ENCODE data around the gene WRAP73.

The WRAP73 gene, protein sequence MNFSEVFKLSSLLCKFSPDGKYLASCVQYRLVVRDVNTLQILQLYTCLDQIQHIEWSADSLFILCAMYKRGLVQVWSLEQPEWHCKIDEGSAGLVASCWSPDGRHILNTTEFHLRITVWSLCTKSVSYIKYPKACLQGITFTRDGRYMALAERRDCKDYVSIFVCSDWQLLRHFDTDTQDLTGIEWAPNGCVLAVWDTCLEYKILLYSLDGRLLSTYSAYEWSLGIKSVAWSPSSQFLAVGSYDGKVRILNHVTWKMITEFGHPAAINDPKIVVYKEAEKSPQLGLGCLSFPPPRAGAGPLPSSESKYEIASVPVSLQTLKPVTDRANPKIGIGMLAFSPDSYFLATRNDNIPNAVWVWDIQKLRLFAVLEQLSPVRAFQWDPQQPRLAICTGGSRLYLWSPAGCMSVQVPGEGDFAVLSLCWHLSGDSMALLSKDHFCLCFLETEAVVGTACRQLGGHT

DNA sequence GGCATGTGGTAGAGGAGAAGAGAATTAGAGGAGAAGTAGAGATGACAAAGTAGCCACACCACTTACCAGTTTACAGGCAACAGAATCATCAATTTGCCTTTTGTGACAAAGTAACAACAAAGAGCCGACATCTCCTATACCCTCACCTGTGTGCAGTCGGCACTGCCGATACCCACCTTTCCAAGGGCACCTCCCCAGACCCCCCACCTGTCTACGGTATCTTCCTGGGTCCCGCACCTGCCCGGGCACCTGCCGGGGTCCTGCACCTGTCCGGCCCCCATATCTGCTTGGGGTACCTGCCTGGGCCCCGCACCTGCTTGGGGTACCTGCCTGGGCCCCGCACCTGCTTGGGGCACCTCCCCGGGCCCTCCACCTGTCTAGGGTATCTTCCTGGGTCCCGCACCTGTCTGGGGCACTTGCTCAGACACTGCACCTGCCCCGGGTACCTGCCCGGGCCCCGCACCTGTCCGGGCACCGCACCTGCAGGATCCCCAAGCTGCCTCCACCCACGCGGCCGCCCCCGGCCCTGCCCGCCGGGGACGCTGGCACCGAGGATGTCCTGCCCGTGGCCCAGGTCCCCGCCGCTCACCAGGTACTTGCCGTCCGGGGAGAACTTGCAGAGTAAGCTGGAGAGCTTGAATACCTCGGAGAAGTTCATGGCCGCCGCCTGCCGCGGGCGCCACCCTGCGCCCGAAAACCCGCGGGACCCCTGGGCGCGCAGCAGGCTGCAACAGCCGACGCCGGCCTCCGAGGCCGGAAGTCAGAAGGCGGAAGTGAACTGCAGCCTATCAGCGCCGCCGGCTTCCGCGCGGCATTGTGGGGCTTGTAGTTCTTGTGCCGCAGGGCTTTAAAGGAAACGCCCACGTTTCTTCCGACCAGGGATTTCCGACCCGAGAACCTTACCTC, at the start of gene WRAP73:
Gene WRAP73, minus strand, starts transcription at position 762 of the 906 bp plus-strand sequence. Its CDS starts 104 bp downstream, at position 658.
- peak; percentile 89 for DNase-seq
- in situ Hi-C loops (cut with HindIII; ENCODE audit: low pct_ligation_motif_present, low pct_unique_long_range_greater_than_20kb, low sequenced_read_pairs) = loop anchor here (25.0 kb wide), 1 partner anchor 112 kb away; no protein-coding TSS in a partner anchor

DNA sequence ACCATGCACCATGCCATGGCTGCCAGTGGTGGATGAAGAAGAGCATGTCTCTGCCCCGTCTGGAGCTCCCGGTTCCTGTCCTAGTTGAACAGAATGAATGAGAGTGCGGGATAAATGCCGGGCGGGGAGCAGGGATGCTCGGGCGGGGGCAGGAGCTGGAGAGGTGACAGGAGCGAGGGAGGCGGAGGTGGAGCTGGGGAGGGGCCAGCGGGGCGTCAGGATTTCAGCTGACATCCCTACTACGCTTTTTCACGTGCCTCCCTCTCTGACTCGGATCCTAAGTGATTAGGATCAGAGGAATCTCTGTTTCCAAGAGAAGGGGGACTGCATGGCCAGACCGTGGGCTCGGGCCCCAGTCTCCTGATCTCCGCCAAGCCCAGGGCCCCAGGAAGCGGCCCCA, 49.7 kb upstream of the WRAP73 start:
- no peak for DNase-seq
- in situ Hi-C loops (cut with HindIII; ENCODE audit: low pct_ligation_motif_present, low pct_unique_long_range_greater_than_20kb, low sequenced_read_pairs) = no loop called here

DNA sequence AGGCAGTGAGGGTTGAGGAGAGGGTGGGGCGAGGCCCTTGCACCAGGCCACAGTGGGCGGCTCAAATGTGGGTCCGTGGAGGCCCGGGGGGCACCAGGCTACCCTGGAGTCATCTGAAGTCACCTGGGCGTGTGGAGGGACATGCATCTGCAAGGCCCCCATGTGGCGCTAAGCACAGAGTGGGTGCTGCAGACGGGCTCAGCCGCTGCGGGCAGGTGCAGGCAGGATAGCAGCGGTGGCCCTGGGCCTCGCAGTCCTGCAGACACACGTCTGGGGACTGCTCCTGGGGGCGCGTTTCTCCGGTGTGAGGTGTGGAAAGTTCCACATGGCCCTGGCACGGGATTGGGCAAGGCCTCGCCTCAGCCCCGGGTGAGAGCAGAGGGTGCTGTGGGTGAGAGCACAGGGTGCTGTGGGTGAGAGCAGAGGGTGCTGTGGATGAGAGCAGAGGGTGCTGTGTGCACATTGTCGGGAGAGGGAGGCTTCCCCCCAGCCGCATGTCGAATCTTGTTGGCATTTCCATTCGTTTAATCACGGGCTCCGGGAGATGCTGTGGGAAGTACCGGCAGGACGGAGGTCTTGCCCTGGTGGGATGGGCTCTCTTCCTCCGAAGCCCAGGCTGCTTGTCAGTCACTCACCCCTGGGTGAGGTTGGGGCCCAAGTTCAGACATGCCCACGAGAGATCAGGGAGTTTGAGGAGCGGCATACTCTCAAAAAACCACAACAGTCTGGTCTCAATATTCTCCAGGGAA, 48.9 kb upstream of the WRAP73 start:
- no peak for DNase-seq

DNA sequence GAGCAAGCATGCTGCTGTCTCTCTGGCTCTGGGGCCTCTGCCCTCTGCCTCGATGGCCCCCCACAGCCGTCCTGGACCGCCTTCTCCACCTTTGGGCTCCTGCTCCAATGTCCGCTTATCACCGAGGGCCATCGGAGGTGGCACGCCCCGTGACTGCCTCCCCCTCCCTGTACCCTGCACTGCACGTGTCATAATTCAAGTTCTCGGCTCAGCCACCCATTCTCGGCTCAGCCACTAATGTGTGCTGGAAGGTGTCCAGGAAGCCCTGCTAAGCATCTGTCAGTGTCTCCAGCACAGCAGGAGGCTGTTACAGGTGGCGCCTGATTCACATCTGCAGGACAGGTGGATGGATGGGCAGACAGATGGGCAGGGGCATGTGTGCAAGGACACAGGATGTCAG, 47.9 kb upstream of the WRAP73 start:
- in situ Hi-C loops (cut with HindIII; ENCODE audit: low pct_ligation_motif_present, low pct_unique_long_range_greater_than_20kb, low sequenced_read_pairs) = no loop called here
- DNase-seq = no peak

More for the DNA sequence above, 48.9 kb upstream of the WRAP73 start:
- in situ Hi-C loops (cut with HindIII; ENCODE audit: low pct_ligation_motif_present, low pct_unique_long_range_greater_than_20kb, low sequenced_read_pairs) = no loop called here

DNA sequence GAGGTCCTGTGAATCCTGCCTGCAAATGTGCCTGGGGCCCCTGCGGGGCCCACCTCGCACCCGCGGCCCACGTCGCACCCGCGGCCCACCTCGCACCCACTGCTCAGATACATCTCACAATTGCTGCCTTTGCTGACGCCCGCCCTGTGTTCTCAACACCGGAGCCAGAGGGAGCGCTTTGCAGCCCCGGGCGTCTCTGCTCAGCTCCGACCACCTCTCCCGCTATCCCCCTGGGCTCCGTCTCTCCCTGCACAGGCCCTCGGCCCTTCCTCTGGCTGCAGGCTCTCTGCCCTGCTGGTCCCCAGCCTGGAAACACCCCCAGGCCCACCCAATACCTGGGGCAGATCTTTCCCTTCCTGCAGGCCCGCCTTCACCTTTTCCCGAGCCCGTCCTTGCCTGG, 47.2 kb upstream of the WRAP73 start:
- no peak for DNase-seq
- in situ Hi-C loops (cut with HindIII; ENCODE audit: low pct_ligation_motif_present, low pct_unique_long_range_greater_than_20kb, low sequenced_read_pairs) = no loop called here

DNA sequence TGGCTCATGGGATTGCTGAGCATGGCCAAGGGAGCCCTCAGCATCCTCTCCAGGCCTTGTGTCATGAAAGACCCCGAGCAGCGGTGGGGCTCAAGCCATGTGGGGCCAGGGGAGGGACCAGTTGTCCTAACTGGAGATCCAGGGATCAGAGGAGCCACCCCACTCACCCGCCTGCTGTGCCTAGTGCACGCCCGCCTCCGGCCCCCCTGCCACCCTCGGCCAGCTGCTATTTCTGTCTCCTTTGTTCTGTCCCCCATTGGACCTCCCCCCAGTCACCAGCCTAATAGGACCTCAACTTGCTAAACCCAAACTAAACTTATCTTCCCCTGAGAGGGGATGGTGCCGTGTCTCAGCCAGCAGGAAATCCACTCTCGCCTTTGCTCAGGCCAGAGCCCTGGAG, 46.8 kb upstream of the WRAP73 start:
- in situ Hi-C loops (cut with HindIII; ENCODE audit: low pct_ligation_motif_present, low pct_unique_long_range_greater_than_20kb, low sequenced_read_pairs) = no loop called here
- no peak for DNase-seq

DNA sequence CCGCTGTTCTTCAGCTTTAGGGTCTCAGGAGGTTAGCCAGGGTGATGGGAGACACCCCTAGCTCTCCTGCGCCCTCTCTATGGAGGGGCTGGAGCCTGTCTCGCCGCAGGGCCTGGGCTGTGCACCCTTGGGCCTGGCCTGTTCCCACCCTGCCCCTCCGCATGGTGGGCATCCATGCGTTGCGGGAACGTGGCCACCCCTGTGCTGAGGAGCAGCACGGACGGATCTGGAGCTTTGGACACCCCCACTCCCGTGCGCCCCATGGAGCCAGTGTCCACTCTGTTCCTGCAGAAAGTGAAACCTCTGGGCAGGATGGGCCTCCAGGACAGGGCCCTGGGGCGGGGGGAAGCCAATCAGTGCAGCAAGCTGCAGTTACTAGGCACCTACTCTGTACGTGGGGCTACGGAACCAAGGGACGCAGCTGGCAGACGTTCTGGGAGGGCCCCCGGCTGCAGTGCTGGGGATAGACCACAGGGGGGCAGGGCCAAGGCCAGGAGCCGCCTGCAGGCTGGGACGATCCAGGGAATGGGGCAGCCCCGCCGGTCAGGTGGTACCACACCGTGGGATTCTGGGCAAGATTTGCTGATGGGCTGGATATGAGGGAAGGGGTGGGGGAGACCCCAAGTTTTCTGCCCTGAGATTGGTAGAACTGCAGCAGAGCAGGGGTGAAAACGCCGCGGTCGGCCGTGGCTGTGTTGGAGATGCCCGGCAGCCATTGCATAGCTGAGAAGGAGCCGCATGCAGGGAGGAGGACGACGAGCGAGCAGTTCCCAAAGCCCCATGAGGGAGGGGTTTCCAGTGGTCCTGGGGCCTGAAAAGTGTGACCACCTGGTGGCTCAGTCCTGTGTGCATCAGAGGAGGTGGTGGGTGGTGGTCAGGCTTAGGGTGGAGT, 45.7 kb upstream of the WRAP73 start:
- in situ Hi-C loops (cut with HindIII; ENCODE audit: low pct_ligation_motif_present, low pct_unique_long_range_greater_than_20kb, low sequenced_read_pairs) = no loop called here
- peak; percentile 16 for DNase-seq

DNA sequence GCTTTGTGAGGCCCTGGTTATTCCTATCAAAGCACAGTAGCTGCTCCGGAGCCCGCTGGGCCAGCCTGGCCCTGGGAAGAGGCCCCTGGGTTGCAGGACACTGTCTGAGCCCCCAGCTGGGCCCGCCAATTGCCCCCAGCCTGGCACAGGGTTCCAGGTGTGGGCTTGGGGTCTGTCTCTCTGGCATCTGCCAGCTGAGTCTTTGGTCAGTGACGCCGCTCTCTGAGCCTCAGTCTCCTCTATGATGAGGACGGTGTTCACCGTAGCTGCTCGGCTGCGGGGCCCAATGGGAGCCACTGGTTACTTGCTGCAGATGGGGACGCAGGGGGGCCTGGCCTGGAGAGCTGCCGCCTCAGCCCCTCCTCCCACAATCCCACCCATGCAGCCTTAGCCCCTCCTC, 43.4 kb upstream of the WRAP73 start:
- DNase-seq = no peak
- in situ Hi-C loops (cut with HindIII; ENCODE audit: low pct_ligation_motif_present, low pct_unique_long_range_greater_than_20kb, low sequenced_read_pairs) = no loop called here

DNA sequence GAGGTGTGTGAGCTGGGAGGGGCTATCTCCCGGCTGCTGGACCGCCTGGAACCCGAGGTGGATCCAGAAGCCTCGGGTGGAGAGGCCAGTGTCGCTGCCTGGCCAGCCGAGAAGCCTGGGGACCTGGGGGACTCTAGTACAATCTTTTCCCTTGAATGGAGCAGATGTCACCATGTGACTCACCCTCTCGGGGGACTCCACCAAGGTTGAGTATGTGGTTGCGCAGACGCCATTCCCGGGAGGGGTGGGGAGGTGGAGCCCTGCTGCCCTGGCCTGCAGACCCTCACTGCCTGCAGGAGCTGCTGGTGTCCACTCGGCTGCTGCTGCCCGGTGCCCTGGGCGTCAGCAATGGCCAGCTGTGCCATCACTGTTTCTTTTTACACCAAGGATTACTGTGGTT, 42.7 kb upstream of the WRAP73 start:
- DNase-seq = no peak
- in situ Hi-C loops (cut with HindIII; ENCODE audit: low pct_ligation_motif_present, low pct_unique_long_range_greater_than_20kb, low sequenced_read_pairs) = no loop called here

DNA sequence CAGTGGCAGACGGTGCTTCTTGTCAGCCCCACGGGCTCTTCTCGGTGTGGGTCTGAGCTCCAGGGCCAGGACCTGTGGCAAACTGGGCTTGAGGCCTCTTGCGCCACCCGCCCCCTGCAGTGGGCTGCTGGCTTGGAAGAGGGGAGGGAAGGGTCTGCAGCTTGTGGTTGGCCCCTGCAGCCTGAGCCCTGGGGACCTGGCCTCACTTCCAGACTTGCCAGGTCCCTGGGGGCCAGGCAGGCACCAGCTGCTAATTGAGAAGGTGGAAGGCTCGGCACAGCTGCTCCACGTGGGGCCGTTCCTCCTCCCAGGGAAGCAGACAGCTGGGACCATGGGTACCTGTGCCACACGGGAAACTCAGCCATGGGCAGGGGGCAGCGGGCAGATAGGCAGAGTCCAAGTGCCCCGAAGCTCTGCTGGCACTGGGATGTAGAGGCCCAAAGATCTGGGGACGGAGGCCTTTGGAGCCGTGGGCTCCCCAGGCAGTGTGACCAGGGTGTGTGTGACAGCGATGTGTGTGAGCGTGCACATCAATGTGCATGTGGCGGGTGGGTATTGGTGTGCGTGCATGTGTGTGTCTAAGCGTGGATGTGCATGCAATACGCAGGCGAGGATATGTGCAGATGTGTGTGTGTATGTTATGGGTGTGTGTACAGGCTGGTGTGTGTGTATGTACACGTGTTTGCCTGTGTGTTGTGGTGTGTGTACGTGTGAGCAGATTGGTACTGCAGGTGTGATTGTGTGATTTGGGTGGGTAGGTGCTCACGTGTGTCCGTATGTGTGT, 41.7 kb upstream of the WRAP73 start:
- no peak for DNase-seq
- in situ Hi-C loops (cut with HindIII; ENCODE audit: low pct_ligation_motif_present, low pct_unique_long_range_greater_than_20kb, low sequenced_read_pairs) = no loop called here

DNA sequence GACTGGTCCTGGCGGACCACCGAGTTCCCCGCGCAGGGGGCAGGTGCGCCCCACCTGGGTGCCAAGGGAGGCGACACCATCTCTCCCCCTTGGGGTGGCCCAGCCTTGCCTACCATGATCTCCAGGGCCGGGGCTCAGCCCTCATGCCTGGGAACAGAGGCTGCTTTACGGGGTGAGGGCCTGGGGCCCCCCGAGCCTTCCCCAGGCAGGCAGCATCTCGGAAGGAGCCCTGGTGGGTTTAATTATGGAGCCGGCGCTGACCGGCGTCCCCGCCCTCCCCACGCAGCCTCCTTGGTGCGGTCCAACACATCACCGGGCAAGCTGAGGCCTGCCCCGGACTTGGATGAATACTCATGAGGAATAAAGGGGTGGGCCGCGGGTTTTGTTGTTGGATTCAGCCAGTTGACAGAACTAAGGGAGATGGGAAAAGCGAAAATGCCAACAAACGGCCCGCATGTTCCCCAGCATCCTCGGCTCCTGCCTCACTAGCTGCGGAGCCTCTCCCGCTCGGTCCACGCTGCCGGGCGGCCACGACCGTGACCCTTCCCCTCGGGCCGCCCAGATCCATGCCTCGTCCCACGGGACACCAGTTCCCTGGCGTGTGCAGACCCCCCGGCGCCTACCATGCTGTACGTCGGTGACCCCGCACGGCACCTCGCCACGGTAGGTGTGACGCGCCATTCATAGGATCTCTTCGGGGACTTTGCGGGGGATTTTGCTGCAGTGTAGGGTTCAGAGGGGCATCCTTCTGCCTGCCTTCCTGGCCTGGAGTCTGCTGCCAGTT, 40.6 kb upstream of the WRAP73 start:
- DNase-seq = no peak
- in situ Hi-C loops (cut with HindIII; ENCODE audit: low pct_ligation_motif_present, low pct_unique_long_range_greater_than_20kb, low sequenced_read_pairs) = no loop called here

DNA sequence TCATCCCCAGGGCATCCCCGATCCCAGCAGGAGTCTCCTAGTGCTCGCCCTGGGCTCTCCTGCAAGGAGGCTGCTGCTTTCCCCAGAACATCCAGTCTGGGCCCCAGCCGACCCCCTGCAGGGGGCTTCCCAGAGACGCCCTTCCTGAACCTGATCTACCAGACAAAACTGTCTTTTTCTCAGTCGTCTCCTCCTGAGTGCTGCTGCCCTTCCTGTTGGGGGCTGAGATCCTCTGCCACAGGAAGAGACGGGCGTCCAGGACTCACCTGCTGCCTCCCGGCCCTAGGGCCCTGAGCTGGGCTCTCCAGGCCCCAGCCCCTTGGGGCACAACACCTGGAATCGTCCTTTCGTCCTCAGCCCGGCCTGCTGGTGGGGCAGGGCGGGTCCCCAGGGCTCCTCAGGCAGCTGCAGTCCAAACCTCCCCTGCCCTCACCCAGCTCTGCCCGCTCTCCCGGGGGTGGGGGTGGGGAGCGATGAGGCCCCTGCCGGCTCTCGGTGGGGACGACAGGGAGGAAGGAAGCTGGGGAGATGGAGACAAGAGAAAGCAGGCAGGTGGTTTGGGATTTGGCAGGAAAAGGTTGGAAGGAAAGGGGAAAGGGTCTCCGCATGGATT, 39.3 kb upstream of the WRAP73 start:
- no peak for DNase-seq
- in situ Hi-C loops (cut with HindIII; ENCODE audit: low pct_ligation_motif_present, low pct_unique_long_range_greater_than_20kb, low sequenced_read_pairs) = no loop called here

DNA sequence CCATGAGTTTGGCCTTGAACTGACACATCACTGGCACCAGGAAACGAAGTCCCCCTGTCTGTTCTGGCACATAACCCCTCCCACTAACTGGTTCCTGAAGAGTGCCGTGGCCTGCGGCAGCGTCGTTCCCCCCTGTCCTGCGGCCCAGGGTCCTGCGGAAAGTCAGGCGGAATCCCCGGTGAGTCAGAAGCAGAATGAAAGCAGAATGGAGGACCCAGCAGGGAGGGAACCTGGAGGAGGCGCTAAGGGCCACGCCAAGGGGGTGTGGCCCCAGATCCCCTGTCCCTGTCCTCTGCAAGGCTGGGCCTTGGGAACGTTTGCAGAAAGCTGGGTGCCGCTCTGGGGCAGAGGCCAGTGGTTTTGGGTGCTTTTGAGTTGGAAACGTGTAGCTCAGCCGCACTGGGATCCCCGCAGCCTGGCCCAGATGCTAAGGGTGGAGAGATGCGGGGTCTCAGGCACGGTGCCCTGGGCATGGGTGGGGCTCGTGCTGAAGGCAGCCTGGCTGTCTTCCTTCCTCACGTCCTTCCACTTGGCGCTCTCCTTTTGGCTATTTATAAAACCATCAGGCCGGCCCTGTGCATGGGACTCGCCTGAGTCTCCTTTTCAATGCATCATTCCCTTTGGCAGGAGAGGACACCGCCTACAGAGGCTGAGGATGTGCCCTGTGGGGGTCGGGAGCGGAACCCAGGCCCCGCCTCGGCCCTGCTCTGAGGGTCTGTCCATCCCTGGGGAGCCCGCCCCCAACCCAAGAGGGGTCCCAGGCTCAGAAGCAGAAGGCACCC, 38.6 kb upstream of the WRAP73 start:
- in situ Hi-C loops (cut with HindIII; ENCODE audit: low pct_ligation_motif_present, low pct_unique_long_range_greater_than_20kb, low sequenced_read_pairs) = no loop called here

DNA sequence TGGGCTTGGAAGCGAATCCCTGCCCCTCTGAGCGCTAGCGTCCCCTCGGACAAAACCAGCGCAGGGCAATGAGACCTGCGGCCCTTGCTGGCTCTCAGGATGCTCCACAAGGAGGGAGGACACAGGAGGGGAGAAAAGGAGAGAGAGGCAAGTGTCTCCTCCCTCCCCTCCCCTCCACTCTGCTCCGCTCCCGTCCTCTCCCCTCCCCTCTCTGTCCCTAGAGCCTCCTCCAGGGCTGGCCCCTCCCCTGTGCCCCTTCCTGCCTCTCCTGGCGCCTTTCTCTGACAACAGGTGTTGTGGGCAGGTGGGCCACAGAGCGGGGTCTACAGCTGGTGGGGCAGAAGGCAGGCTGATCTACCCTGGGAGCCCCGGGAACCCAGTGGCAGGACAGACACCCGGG, 37.6 kb upstream of the WRAP73 start:
- DNase-seq = no peak

More for the DNA sequence above, 38.6 kb upstream of the WRAP73 start:
- DNase-seq = no peak

DNA sequence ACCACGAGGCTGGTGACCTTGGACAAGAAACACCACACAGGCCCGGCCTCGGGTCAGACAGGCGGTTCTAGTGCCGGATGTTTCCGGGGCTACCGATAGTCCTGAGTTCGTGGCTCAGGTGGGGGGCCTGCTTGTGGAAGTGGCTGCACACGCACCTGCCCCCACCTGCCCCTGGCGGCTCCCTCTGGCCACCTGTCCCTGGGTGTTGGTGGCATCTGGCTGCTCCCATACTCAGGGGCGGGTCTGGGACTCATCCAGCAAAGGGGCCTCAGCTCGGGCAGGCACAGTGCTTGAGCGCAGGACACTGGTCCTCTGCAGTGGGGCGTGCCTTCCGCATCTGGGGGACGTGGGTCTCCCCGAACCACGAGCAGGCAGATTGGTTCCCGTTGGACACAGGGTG, 36.0 kb upstream of the WRAP73 start:
- DNase-seq = no peak
- in situ Hi-C loops (cut with HindIII; ENCODE audit: low pct_ligation_motif_present, low pct_unique_long_range_greater_than_20kb, low sequenced_read_pairs) = no loop called here

More for the DNA sequence above, 37.6 kb upstream of the WRAP73 start:
- in situ Hi-C loops (cut with HindIII; ENCODE audit: low pct_ligation_motif_present, low pct_unique_long_range_greater_than_20kb, low sequenced_read_pairs) = no loop called here

Data from ACHN (cell line).